ENCODE data around the gene TYMS.

TYMS gene

DNA sequence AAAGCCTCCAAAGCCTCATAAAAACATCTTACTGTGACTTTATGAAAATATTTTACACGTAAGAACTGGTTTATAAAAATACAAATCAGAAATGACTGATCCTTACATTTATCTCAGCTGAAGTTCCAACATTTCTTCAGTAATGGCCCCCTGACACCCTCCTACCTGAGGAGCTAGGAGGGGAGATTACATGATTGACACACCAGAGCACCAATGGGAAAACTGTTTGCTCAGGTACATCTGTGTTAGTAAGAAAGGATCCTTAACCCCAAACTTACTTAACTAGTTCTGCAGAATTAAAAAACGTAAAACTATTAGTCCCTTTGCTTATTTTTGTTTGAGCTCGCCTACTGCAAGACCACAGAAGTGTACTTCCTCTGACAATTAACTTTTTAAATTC is 28.0 kb downstream of the TYMS start:
- Histone ChIP-seq H3K27me3 (ENCODE audit: insufficient read depth, poor library complexity, severe bottlenecking) (no peaks in the 10 kb centered on the region), H3K27ac (replicated peaks) (no peak overlapping the region), H3K4me3 (replicated peaks; ENCODE audit: insufficient read depth, low read length) (no peak overlapping the region)
- TF ChIP-seq GABPA (IDR thresholded peaks at IDR 0.05; ENCODE audit: low read depth) (no peak), POLR2AphosphoS5 (IDR thresholded peaks at IDR 0.05; ENCODE audit: low read depth) (no peak), SPI1 (IDR thresholded peaks at IDR 0.05; ENCODE audit: borderline replicate concordance, low read depth) (no peak)
- TF ChIP-seq, protein P1, sequence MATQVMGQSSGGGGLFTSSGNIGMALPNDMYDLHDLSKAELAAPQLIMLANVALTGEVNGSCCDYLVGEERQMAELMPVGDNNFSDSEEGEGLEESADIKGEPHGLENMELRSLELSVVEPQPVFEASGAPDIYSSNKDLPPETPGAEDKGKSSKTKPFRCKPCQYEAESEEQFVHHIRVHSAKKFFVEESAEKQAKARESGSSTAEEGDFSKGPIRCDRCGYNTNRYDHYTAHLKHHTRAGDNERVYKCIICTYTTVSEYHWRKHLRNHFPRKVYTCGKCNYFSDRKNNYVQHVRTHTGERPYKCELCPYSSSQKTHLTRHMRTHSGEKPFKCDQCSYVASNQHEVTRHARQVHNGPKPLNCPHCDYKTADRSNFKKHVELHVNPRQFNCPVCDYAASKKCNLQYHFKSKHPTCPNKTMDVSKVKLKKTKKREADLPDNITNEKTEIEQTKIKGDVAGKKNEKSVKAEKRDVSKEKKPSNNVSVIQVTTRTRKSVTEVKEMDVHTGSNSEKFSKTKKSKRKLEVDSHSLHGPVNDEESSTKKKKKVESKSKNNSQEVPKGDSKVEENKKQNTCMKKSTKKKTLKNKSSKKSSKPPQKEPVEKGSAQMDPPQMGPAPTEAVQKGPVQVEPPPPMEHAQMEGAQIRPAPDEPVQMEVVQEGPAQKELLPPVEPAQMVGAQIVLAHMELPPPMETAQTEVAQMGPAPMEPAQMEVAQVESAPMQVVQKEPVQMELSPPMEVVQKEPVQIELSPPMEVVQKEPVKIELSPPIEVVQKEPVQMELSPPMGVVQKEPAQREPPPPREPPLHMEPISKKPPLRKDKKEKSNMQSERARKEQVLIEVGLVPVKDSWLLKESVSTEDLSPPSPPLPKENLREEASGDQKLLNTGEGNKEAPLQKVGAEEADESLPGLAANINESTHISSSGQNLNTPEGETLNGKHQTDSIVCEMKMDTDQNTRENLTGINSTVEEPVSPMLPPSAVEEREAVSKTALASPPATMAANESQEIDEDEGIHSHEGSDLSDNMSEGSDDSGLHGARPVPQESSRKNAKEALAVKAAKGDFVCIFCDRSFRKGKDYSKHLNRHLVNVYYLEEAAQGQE (IDR thresholded peaks at IDR 0.05; ENCODE audit: insufficient replicate concordance, low read depth) = no peak
- TF ChIP-seq, protein P2, sequence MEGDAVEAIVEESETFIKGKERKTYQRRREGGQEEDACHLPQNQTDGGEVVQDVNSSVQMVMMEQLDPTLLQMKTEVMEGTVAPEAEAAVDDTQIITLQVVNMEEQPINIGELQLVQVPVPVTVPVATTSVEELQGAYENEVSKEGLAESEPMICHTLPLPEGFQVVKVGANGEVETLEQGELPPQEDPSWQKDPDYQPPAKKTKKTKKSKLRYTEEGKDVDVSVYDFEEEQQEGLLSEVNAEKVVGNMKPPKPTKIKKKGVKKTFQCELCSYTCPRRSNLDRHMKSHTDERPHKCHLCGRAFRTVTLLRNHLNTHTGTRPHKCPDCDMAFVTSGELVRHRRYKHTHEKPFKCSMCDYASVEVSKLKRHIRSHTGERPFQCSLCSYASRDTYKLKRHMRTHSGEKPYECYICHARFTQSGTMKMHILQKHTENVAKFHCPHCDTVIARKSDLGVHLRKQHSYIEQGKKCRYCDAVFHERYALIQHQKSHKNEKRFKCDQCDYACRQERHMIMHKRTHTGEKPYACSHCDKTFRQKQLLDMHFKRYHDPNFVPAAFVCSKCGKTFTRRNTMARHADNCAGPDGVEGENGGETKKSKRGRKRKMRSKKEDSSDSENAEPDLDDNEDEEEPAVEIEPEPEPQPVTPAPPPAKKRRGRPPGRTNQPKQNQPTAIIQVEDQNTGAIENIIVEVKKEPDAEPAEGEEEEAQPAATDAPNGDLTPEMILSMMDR (IDR thresholded peaks at IDR 0.05; ENCODE audit: insufficient read depth, low read length) = no peak
- no peak for DNase-seq (ENCODE audit: low read depth in 1 of 2, low spot score in 1 of 2)

DNA sequence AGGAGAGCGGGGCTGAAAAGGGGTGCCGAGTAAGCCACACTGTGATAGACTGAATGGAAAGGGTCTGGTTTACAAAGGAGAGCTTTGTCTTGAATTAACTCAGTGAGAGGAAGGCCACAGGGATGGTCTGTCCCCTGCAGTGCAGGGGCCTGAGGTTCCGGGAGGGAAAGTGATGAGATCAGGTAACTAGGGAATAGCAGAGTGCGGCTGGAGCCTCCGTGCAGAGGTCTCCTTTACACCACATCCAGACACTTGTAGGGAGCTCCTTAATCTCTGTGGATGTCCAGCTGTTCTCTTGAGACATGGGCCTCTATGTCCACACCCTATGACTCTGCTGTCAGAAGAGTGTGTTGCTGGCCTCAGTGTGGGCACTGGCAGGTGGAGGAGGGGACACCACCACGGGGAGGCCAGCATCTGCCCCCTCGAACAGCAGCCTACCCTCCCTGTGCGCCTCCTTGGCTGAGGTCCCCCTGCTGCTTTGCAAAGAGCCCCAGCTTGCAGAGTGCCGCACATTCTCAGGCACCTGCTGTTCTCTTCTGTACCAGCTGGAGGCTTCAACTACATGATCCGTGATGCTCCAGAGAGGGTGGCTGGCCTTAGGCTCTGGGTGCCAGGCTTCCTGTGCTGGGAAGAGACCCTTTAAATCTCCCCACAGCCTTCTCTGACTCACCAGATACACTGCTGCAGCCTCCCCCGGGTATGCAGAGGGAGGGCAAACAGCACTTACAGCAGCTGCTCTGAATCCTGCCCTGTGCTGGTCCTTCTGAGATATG is 29.1 kb downstream of the TYMS start:
- no peaks in the 10 kb centered on the region for H3K27me3 ChIP-seq (ENCODE audit: insufficient read depth, poor library complexity, severe bottlenecking)
- no peak for TF ChIP-seq POLR2AphosphoS5 (IDR thresholded peaks at IDR 0.05; ENCODE audit: low read depth)
- TF ChIP-seq, protein P1 (IDR thresholded peaks at IDR 0.05; ENCODE audit: insufficient replicate concordance, low read depth) = no peak
- no peak for TF ChIP-seq SPI1 (IDR thresholded peaks at IDR 0.05; ENCODE audit: borderline replicate concordance, low read depth)
- TF ChIP-seq GABPA (IDR thresholded peaks at IDR 0.05; ENCODE audit: low read depth) = no peak
- TF ChIP-seq, protein P2 (IDR thresholded peaks at IDR 0.05; ENCODE audit: insufficient read depth, low read length) = no peak
- no peak overlapping the region for H3K27ac ChIP-seq (replicated peaks)
- H3K4me3 ChIP-seq (replicated peaks; ENCODE audit: insufficient read depth, low read length) = no peak overlapping the region
- no peak for DNase-seq (ENCODE audit: low read depth in 1 of 2, low spot score in 1 of 2)

DNA sequence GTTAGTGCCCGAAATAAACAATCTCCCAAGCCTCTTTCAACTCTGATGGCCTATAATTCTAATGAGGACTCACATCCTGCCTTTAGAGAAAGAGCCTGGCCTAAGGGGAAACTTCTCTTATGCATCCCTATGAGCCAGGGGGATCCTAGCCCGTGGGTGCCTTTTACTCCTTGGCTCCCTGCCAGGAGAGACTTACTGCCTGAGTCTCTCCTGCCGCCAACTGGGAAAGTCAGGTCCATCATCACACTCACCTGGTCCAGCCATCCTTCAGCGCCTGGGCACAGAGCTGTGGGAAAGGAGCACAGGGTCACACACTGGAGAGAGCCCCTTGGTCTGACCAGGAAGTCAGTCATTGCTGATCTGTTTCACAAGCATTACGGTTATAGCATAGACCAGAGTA is 30.9 kb downstream of the TYMS start:
- TF ChIP-seq POLR2AphosphoS5 (IDR thresholded peaks at IDR 0.05; ENCODE audit: low read depth) = 0 out of 2 replicates have a peak, but pooled peaks have one; percentile 10
- TF ChIP-seq, protein P1 (IDR thresholded peaks at IDR 0.05; ENCODE audit: insufficient replicate concordance, low read depth) = no peak
- no peak for DNase-seq (ENCODE audit: low read depth in 1 of 2, low spot score in 1 of 2)

More for the DNA sequence above, 30.9 kb downstream of the TYMS start:
- Histone ChIP-seq H3K27me3 (ENCODE audit: insufficient read depth, poor library complexity, severe bottlenecking) (no peaks in the 10 kb centered on the region), H3K27ac (replicated peaks) (peak overlapping the region; percentile 15; the same call in 1 of the 2 replicates), H3K4me3 (replicated peaks; ENCODE audit: insufficient read depth, low read length) (no peak overlapping the region)
